K562 (cell line): ENCODE results near the gene METTL24.

Experiments used
- SMC3 ChIP-seq: conservative IDR thresholded peaks from 2 replicates; pipeline ENCODE4 v1.6.1; 2011; ENCODE audit warnings: low read depth, low read length, improper control_type of control experiment; ENCODE audit not compliant: insufficient read depth
- TF ChIP-seq, protein P1 (sequence below): sonication (generic); formaldehyde crosslinking; IDR thresholded peaks from 2 replicates; pipeline ENCODE4 v1.8.1; 2023; ENCODE audit warnings: mild to moderate bottlenecking, missing genetic modification reagents

DNA sequence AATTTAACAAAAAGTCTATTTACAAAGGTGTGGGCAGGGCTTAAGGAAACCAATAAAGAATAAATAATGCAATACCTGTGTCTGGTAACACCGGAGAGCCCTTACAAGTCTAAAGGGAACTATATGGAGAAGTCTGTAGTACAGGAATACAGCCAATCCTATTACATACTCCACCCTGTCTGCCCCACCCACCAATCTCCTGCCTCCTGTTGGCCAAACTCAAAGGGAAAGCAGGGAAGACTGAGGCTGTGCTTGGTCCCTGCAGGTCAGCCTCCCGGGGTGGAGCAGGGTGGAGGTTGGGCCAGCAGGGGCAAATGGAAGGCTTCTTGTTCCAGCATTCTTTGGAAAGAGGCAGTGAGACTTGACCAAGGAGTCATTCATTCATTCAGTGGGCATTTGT is 31.5 kb downstream of the METTL24 start:
- TF ChIP-seq SMC3: no peak
- TF ChIP-seq, protein P1, sequence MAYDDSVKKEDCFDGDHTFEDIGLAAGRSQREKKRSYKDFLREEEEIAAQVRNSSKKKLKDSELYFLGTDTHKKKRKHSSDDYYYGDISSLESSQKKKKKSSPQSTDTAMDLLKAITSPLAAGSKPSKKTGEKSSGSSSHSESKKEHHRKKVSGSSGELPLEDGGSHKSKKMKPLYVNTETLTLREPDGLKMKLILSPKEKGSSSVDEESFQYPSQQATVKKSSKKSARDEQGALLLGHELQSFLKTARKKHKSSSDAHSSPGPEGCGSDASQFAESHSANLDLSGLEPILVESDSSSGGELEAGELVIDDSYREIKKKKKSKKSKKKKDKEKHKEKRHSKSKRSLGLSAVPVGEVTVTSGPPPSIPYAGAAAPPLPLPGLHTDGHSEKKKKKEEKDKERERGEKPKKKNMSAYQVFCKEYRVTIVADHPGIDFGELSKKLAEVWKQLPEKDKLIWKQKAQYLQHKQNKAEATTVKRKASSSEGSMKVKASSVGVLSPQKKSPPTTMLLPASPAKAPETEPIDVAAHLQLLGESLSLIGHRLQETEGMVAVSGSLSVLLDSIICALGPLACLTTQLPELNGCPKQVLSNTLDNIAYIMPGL (CRISPR knock-in tag): no peak
